GM18517 (cell line): Measurements from ENCODE around the gene DST.

Experiments
- ATAC-seq: cut with Tn5 transposase; IDR thresholded peaks from one replicate; pipeline ENCODE4 v1.9.1; 2021; ENCODE audit warnings: mild to moderate bottlenecking, moderate library complexity; ENCODE audit not compliant: unreplicated experiment

Gene DST

GRCh38 chr6:56540232-56541029 lies 102.3 kb downstream of the DST start:
- no peak for ATAC-seq

DNA sequence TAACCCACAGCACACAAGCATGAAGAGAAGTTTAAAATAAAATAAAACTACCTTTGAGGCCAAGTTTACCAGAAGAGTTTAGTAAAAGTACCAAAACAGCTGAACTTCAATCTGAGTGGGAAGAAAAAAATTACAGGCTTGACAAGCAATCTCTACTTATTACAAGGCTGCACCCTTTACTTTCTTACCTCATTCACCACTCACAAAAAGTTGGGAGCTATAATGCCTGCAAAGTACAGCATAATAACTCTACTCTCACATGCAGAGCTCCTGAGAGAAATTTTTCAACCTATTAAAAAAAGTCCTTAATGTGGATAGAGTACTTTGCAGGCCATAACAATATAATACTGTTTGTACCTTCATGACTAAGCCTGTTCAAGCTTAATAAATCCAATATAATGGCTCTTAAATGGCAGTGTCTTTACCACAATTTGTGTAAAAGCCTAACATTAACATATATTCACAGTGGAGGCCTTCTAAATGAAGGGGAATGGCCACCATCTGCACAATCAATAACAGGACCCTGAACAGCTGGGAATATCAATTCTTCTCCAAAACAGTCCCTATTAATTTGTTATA lies 103.1 kb downstream of the DST start:
- ATAC-seq, result no peak

DNA sequence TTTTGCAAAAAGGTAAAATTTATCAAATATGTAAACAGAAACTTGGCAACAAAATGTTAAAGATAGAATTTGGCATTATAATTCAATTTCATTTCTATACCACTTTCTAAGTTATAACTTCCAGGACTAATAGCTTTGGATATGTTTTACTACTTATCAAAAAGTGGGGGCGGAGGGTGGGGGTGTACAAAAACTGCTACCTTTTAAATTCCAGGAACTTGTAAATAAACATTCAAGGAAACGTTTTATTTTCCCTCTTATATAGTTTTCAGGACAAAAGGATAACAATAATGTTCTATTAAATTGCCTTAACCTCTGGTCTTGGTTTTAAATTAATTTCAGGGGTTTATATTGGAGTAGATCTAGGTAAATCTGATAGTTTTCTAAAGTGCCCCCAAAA lies 103.8 kb downstream of the DST start:
- ATAC-seq, result no peak

- no peak for ATAC-seq
Measured at GRCh38 chr6:56537223-56537770, 105.4 kb downstream of the DST start.

DNA sequence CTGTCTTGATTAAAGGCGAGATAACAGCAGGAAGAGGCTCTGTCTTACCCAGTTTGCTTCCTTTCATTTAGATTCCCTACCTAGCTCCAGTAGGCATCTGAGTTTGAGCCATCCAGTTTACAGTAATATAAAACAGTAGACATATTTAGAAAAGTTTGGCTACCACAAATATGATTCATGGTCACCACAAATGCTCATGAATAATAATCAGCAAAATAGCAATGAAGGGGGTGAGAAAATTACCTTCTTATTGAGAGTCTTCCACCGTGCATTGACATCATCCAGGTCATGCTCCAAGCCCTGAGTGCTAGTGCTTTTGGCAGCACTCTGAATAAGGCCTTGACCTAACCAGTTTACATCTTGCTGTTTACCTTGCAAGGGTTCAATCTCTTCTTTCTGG lies 106.2 kb downstream of the DST start:
- ATAC-seq, result no peak

DNA sequence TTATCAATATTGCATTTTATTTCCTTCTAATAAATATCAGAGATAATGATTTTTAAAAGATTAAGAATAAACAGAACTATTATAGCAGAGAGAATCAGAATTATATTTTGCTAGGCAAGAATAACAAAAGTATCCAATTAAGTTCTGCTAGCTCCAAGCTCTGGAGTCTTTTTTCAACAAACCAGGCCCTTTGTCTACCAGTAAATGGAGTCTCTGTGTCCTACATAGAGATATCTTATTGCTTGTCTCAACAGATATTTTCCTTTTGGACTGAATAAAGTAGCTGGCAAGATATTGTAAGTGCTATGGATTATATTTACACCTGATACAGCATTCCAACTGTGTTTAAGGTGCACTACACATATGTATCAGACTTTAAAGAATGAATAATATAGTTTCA lies 107.1 kb downstream of the DST start:
- ATAC-seq, result no peak

DNA sequence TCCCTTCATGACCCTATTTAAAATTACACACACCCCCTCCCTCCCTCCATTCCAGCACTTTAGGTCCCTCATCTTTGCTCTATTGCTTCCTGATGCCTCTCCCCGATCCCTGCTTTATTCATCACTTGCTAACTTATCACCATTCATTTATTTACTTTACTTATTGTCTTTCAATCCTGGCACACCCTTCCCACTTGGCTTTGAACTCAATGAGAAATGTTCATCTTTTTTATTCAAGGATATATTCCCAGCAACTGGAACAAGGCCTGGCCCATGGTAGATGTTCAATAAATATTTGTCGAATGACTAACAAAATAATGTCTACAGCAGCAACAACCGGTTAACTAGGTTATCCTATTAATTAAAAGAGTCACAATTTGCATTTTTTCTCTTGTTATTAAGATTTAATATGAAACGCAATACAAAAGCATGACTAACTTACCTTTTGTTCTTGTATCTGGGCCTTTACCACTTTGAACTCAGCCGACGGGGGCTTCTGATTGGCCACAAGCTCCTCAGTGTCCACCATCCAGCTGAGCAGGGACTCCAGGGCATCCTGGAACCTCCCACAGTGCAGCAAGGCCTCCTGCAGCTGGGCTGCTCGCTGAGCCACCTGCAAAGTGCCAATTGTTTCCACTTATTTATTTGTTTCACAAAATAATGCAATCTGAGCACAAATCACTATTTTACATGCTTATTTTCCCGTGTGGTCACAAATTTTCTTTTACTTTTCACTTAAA lies 107.8 kb downstream of the DST start:
- no peak for ATAC-seq

GRCh38 chr6:56532766-56533551 lies 109.7 kb downstream of the DST start:
- no peak for ATAC-seq

DNA sequence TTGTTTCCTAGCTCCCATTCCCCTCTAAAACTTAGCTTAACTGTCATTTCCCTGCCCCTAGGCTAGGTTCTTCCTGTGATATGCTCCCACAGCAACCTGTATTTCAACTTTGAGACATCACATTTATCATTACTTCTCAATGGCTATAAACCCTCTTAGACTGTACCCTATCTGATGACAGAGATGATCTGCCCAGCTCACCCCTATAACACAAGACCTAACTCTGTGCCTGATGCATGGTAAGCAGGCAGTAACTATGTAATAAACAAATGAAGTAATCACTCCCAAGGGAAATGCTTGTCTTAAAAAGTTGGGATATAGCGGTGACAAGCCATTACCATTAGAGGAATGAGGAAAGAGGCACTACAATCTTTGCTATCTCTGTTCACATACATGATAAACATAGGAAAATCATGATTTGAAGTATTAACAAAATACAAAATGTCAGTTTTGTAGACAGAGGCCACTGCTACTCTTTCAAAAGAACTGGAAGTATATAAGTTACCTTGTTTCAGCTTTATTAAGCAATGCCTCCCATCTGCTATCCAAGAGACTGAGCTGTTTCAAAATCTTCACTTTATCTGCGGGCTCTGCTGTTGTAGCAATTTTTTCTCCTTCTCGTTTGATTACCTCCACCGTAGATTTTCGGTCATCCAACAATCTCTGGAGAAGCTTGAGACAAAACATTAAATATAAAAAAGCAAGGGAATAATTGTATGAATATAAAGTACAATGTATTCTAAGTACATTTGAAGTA lies 110.7 kb downstream of the DST start:
- no peak for ATAC-seq

DNA sequence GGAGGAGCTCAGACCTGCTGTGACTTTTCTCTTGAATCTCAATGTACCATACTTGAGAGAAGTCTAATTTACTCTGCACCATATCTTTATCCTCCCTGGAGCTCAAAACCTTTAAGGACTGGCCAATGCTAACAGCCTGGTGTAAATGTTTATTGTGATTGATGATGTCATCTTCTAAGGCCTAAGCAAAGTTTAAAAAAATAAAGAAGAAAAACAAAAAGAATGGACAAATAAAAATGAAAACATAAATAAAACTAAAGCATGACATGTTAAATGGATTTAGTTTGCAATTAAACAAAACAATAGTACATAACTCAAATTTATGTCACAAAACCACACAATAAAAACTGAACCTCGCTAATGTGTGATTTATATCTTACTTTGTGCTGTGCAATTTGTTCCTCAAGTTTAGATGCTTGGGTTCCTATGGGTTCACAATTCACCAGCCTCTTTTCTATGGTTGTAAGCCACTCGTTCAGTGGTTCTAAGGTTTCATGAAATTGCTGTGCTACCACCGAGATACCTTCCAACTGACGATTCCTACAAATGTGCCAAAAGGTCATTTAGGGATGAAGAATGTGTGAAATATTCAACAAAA lies 113.0 kb downstream of the DST start:
- ATAC-seq, result no peak

GRCh38 chr6:56528412-56528841 lies 114.3 kb downstream of the DST start:
- ATAC-seq, result no peak

DNA sequence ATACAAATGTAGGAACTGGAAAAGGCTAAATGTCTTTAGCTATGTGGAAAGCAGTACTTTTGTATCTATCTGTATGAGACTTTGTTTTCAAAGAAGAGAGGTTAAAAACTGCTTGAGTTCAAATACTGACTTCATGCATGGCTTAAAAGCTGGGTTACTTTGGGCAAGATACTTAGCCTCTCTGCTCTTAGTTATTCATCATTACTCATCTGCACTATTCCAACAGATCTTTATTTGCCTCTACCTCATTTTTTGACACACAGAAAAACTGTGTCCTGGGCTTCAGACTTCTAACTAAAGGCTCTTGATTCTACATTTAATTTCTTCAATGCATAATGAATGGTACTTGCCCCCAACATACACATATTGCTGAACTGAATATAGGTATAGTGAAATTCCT lies 114.8 kb downstream of the DST start:
- no peak for ATAC-seq

- ATAC-seq, result no peak
Measured at GRCh38 chr6:56526860-56527544, 115.7 kb downstream of the DST start.

DNA sequence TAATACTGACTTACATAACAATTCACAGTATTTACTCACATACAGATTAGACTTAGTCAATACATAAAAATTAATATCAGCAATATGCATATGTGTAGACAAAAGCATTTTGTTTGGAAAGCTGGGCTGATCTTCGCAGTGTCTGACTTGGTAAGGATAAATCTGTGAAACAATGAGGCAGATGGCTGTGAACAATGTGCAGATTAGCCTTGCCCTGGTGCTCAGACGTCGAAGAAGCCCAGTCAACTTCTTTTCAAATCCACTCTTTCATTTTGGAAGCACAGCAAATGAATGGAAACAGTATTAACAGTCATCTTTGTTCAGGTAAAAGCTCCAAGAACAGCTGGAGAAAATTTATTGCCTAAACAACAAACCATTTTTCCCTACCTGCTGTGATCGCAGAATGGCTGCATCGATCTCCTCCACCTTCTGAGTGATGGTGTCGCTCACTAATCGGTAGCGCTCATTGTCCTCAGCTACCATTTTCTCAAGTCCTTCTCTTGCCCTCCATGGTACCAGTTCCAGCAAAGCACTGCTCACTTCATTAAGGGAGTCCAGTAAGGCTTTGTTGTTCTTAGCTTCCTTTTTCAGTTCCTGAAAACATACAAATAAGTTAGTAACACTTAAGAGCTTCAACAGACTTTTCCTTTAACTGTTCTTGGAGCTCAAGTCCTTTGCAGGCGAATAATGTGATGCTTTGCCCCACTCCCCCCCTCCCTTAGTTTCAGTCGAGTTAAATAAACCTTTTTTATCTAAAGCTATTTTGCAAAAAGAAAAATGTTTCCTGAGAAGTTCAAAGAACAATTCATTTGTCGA lies 116.5 kb downstream of the DST start:
- ATAC-seq, result no peak

DNA sequence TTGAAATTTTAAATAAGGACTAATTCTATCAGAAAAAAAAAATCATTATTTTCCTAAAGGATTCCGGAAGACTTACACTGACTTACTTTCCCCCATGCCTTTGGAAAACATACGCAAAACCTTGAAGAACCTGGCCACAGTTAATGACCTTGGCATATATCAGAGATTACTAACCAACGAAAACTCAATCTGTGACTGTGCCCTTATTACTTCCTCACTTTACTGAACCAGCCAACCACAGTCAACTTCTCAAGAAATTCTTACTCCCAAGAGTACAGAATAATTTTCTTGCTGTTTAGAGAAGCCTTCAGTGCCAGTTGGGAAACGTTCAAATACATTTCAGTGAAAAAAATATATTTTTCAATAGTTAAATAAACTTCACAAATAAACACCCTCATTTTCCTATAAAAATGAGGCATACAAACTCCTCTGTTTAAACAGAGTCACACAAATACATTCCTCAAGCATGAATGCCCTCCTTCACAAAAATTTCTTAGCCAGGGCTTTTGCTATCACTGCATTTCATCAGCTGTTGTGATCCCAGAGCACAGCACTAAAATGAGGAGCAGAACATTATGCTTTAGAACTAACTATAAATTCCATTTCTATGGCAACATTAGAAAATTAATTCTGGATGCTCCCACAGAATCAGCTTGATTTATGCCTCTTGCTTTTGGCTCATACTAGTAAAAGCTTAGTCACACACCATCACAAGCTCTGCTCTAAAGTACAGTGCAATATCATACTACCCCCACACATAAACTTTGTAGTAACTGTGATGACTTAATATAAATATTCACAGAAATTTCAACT lies 117.6 kb downstream of the DST start:
- ATAC-seq, result no peak

DNA sequence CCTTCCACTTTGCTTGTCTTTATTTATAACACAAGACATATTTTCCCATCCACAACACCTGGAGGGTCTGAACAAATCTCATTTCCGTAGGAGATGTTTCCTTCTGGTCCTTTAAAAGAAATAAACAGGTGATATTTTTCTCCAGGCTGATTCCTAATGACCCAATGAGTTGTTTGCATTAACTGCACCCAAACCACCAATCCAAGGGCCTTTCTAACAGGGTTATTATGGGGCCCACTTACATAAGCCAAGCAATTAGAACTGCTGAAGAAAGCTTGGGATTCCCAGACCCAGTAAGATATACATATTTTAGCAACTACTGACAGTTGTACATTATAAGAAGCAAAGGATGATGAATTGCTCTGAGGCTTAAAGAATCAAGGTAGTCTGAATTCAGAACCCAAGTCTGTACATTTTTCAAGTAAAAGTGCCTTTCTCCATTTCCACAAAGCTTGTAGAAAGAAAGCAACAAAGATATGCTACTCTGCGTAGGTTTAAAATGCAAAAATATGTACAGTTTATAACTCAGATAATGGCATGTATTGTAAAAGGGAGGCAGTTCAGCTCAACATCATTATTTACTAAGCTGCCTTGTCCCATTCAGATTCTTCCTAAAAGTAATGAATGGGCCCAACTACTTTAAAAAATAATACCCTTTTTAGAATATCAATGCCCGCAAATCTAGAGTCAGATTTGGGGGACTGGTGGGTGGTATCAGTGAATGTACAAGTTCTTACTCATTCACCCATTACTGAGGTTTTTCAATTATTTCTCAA lies 120.0 kb downstream of the DST start:
- no peak for ATAC-seq

GRCh38 chr6:56521976-56522375 lies 120.7 kb downstream of the DST start:
- ATAC-seq, result no peak
